Activated CD8-positive, alpha-beta memory T cell treated with anti-CD3 and anti-CD28 coated beads for 1 hour (primary cell): ENCODE measurements around the gene MAGI2.

ENCODE experiments used
- DNase-seq, 2 donors: peaks; one replicate each; pipeline ENCODE4 v3.0.0-alpha.2; 2020; ENCODE audit warnings: low read depth in 1 of 2; ENCODE audit errors: extremely low read depth in 1 of 2

Gene MAGI2

GRCh38 chr7:79308192-79308591 is 145.3 kb downstream of the MAGI2 start:
- DNase-seq = no peak

- no peak for DNase-seq
Observed at GRCh38 chr7:79307376-79307775, 146.1 kb downstream of the MAGI2 start.

DNA sequence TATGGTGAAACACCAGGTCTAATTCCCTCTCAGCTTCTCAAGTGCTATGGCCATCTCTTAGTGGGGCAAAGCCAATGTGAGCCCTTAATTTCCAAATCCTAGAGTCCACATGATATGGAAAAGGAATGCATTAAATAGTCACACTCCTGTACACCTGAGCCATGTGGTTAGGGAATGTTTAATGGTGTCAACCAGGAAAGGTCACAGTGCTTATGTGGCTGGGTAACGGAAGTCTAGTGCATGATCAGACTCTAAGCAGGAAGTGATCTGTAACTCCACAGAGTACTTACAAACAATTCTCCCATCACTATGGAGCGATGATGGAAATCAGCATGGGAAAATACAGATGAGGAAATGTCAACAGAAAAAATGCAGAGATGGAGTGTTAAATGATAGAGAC is 148.8 kb downstream of the MAGI2 start:
- no peak for DNase-seq

- DNase-seq = no peak
Observed at GRCh38 chr7:79302293-79302692, 151.2 kb downstream of the MAGI2 start.

GRCh38 chr7:79301419-79301818 is 152.0 kb downstream of the MAGI2 start:
- no peak for DNase-seq

DNA sequence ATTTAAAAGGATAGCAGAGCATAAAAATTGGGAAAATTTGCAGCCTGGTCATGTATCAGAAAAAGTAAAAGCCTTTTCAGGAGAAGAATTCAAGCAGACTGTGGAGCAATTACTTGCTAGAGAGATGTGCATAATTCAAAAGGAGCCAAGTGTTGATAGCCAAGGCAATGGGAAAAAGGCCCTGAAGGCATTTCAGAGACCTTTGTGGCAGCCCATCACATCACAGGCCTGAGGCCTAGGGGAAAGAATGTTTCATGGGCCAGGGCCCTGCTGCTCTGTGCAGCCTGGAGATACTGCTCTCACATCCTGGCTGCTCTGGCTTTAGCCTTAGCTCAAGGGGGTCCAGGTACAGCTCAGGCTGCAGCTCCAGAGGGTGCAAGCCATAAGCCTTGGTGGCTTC is 152.9 kb downstream of the MAGI2 start:
- DNase-seq = no peak

DNA sequence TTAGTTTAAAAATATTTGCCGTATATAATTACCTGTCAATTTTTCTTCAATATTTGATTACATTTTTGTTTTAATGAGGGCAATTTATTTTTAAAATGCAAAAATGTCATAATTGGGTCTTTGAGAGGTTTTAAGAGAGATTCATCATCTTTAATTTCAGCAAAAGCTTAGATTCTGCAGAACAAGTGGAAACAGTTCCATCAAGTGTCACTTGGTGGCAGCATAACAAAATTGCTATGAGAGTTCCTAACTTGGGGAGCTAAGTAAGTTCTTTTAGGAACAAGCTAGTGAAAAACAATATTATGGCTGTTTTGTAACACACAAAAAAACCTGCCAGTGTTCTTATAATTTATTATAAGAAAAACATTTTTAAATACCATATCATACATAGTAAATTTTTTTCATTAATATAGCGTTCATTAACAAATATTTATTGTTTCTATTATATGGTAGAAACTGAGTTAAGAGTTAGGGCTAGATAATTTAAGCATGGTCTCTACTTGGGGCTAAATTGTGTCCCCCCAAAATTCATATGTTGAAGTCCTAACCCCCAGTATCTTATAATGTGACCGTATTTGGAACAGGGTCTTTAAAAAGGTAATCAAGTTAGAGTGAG is 155.2 kb downstream of the MAGI2 start:
- no peak for DNase-seq

DNA sequence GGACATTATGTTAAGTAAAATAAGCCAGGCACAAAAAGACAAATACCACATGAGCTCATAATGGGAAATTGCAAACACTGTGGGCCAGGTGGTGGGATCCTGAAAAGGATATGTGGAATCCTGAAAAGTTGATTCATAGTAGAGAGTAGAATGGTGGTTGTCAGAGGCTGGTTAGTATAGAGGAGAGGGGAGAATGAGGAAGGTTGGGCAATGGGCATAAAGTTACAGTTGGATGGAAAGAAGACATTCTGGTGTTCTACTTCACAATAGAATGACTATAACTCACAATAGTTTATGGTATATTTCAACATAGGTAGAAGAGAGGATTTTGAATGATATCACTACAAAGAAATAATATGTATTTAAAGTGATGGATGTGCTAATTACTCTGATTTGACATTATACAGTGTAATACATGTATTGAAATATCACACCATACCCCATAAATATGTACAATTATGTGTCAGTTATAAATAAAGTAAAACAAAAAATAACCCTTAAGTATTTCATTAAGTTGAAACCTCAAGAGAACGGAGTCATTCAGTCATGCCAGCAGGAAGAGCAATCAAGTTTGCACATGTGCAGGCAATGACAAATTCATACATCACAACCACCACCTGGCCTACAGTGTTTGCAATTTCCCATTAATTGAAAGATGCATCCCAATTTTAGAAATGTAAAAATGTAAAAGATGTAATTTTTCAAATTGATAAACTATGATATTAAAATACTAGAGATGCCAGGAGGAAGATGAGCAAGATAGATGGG is 156.7 kb downstream of the MAGI2 start:
- DNase-seq = no peak

DNA sequence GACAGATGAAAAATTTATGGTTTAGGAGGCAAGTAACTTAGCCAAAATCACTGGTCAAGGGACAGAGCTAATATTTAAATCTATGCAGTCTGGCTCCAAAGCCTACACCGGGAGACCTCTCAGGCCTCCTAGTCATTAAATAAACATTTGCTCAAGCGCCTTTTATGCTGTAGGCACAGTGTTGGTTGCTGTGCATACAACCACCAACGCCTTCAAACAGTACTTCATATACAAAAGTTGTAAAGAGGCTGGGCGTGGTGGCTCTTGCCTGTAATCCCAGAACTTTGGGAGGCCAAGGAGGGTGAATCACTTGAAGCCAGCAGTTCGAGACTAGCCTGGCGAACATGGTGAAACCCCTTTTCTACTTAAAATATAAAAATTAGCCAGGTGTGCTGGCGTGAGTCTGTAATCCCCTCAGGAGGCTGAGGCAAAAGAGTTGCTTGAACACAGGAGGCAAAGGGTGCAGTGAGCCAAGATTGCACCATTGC is 159.8 kb downstream of the MAGI2 start:
- DNase-seq = no peak

- no peak for DNase-seq
Observed at GRCh38 chr7:79292834-79293233, 160.6 kb downstream of the MAGI2 start.

- DNase-seq = no peak
Observed at GRCh38 chr7:79291498-79291865, 162.0 kb downstream of the MAGI2 start.

DNA sequence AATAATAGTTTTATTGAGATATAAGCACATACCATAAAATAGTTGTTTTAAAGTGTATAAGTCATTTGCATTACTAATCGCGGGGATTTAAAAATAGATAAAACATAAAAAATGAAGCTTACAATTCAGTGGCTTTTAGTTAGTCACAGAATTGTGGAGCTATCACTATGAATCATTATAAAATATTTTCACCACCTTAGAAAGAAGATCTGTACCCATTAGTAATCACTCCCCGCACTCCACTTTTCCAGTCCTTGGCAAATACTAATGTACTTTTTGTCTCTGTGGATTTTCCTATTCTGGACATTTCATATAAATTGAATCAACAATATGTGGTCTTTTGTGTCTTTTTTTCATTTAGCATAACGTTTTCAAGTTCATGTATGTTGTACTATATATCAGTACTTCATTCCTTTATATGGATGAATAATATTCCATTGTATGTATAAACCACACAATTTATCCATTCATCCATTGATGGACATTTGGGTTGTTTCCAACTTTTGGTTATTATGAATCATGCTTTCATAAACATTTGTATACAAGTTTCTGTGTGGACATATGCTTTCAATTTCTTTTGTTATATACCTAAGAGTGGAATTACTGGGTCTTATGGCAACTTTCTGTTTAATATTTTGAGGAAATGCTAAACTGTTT is 162.5 kb downstream of the MAGI2 start:
- no peak for DNase-seq

- no peak for DNase-seq
Observed at GRCh38 chr7:79290398-79290797, 163.1 kb downstream of the MAGI2 start.

DNA sequence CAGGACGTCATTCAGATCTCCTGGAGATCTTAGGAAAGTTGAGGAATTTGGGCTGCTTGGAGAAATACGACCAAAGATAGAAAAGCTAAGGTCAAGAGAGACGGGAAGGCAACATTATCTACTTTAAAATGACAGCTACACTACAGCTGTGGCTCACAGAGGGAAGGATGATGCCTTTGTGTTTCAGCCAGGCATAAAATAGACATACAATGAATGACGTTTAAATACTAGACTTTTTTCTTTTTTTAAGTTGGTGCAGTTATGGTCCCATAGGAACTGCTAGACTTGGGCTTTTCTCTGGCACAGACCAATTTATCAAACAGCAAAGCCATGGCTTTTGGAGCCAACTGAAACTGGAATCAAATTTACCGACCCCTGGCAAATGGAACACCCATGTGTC is 164.8 kb downstream of the MAGI2 start:
- DNase-seq = no peak

DNA sequence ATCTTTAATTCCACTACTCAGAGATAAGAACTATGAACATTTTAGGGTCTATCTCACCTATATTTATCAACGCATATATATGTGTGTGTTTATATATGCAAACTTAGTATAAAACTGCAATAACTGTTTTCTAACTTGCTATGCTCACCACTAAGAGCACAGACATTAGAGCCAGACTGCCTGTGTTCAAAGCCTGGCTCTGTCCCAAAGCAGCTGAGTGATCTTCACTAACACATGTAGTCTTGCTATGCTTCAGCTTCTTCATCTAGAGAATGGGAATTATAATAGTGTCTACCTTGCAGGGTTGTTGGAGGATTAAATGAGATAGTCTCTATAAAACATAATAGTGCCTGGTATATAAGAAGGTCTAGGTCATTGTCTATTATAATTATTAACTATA is 165.5 kb downstream of the MAGI2 start:
- DNase-seq = no peak

- no peak for DNase-seq
Observed at GRCh38 chr7:79286181-79286580, 167.3 kb downstream of the MAGI2 start.

DNA sequence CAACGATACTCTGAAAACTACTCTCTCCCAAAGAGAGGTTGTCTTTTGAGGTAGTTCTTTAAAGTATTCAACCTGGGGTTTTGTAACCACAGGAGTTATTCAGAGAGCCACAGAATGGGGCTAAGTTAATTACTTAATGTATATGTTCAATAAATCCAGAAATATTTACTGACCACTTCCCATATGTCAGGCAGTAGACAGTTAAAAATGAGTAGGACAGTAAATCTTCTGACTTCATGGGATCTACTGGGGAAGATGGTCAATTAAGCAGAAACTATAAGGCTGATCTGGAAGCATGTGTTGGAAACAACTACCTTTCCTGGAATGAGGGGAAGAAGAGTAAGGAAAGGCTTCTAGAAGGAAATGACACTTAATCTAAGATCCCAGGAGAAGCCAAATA is 167.7 kb downstream of the MAGI2 start:
- DNase-seq = no peak

DNA sequence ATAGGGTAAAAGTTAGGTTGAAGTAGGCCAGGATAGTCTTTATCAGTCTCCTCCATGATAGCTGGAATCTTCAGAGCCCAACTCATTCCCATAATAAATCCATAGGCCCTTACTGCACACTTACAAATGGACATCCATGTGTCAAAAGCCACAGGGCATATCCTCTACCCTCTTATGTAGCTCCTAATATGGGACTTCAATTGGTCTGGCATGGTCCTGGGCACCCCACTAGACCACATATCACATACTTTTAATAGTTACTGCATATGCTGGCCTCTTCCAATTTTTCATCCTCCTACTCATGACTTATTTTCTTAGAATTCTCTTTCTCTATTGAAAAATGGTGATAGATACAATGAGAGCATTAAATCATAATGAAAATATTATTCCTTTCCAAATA is 169.3 kb downstream of the MAGI2 start:
- no peak for DNase-seq

- no peak for DNase-seq
Observed at GRCh38 chr7:79282882-79283602, 170.4 kb downstream of the MAGI2 start.

- no peak for DNase-seq
Observed at GRCh38 chr7:79282070-79282694, 171.3 kb downstream of the MAGI2 start.

GRCh38 chr7:79281426-79281825 is 172.0 kb downstream of the MAGI2 start:
- no peak for DNase-seq
